Type B pancreatic cell (in vitro differentiated cells): ENCODE data around the gene FAM200A. TPM values are rescaled to one million over a fixed set of nuclear protein-coding genes. Genes with fewer than 3 reads are reported as not detected.

ENCODE experiments used
- DNase-seq: peaks from one replicate; pipeline ENCODE4 v3.0.0; 2021; ENCODE audit warnings: mixed read lengths; ENCODE audit not compliant: unreplicated experiment; ENCODE audit errors: extremely low spot score
- H3K27ac Mint-ChIP-seq: 2 replicates; pipeline ENCODE4 v1.8.0; 2021; ENCODE audit warnings: mild to moderate bottlenecking, mixed read lengths
- H3K27me3 Mint-ChIP-seq: 2 replicates; pipeline ENCODE4 v1.8.0; 2021; ENCODE audit warnings: mixed read lengths
- H3K36me3 Mint-ChIP-seq: 2 replicates; pipeline ENCODE4 v1.8.0; 2021; ENCODE audit warnings: mixed read lengths
- H3K4me1 Mint-ChIP-seq: one replicate; pipeline ENCODE4 v1.8.0; 2021; ENCODE audit warnings: mixed read lengths; ENCODE audit not compliant: unreplicated experiment
- H3K4me3 Mint-ChIP-seq: 2 replicates; pipeline ENCODE4 v1.8.0; 2021; ENCODE audit warnings: mild to moderate bottlenecking, mixed read lengths
- H3K9me3 Mint-ChIP-seq: 2 replicates; pipeline ENCODE4 v1.8.0; 2021; ENCODE audit warnings: mixed read lengths
- CTCF ChIP-seq: fragments of 200-600 bp; sonication (generic); conservative IDR thresholded peaks from 2 replicates; pipeline ENCODE4 v1.5.0; 2021; ENCODE audit warnings: antibody characterized with exemption, mild to moderate bottlenecking
- total RNA-seq: library from RNA; stranded (reverse); gene quantifications from 2 replicates; pipeline ENCODE4 v1.2.1, GENCODE V29; 2021; ENCODE audit warnings: low replicate concordance

The FAM200A gene
- total RNA-seq, 1 donor from 2014 or later = 10.8 TPM

GRCh38 chr7:99560834-99561736 is 9.2 kb upstream of the FAM200A start:
- H3K9me3 Mint-ChIP-seq = no peaks in the 10 kb centered on the region
- H3K27me3 Mint-ChIP-seq = no peaks in the 10 kb centered on the region
- H3K4me1 Mint-ChIP-seq = peaks cover 20% of the 10 kb centered on the region
- H3K4me3 Mint-ChIP-seq = peak overlapping the region; percentile 96
- peaks cover 37% of the 10 kb centered on the region for H3K36me3 Mint-ChIP-seq
- H3K27ac Mint-ChIP-seq = peak overlapping the region; percentile 94
- no peak for DNase-seq
- TF ChIP-seq CTCF = no peak

GRCh38 chr7:99559175-99559915 is 7.4 kb upstream of the FAM200A start:
- no peak for TF ChIP-seq CTCF
- DNase-seq = no peak

DNA sequence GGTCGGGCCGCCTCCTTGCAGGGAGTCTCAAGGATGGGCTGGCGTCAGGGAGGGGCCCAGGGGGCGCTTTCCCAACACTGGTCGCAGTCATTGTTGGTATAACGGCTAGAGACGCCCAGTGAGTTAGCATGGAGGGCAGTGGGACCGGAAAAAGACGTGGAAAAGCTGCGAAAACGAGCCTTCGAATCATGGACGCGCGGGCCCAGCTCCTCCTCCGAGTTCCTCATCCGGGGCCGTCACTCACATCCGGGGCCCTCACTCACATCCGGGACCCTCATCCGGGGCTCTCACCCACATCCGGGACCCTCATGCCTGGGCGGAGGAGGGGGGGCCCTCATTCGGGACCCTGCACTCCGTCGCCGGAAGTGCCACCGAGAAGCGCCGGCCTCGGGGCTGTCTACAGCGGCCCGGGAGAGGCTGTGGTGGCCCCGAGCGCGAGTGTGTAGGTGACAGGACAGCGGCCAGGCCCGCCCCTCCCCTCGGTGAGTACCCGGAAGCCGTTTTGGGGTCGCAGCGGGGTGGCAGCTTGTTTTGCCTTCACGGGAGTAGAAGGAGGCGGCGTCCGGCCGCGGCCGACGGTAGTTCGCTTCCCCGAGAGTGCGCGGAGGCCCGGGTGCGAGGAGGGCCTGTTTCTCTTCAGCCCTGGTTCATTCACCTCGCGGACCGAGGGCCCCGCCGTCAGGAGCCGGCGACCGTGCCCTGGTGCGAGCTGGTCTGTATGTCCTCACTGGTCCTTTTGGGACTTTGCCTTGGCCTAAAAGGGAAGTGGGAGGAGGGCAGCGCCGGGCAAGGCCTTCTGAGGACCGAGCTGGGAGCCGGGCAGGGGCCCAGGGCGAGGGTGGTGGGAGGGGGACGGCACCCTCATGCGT is 6.6 kb upstream of the FAM200A start, which contains the start of gene ZNF655:
Gene ZNF655, plus strand, starts transcription at position 337 of the 869 bp plus-strand sequence. CDS start 1,918 bp downstream, outside the sequence.
- Mint-ChIP-seq H3K27me3 (no peaks in the 10 kb centered on the region), H3K36me3 (peaks cover 28% of the 10 kb centered on the region), H3K4me3 (peak within 1 kb of the TSS; percentile 96), H3K4me1 (peaks cover 20% of the 10 kb centered on the region), H3K27ac (peak within 1 kb of the TSS; percentile 96), H3K9me3 (no peaks in the 10 kb centered on the region)
- peak; percentile 95 for DNase-seq
- no peak for TF ChIP-seq CTCF

More at GRCh38 chr7:99559175-99559915, 7.4 kb upstream of the FAM200A start:
- Mint-ChIP-seq H3K27ac (peak overlapping the region; percentile 96), H3K9me3 (no peaks in the 10 kb centered on the region), H3K4me1 (peaks cover 20% of the 10 kb centered on the region), H3K27me3 (no peaks in the 10 kb centered on the region), H3K4me3 (peak overlapping the region; percentile 96), H3K36me3 (peaks cover 36% of the 10 kb centered on the region)

GRCh38 chr7:99557940-99558305 is 6.0 kb upstream of the FAM200A start:
- Mint-ChIP-seq H3K36me3 (peaks cover 26% of the 10 kb centered on the region), H3K27me3 (no peaks in the 10 kb centered on the region), H3K27ac (peak overlapping the region; percentile 96), H3K4me1 (peaks cover 20% of the 10 kb centered on the region), H3K4me3 (peak overlapping the region; percentile 96), H3K9me3 (no peaks in the 10 kb centered on the region)
- DNase-seq = peak; percentile 74
- TF ChIP-seq CTCF = no peak

- H3K36me3 Mint-ChIP-seq = peaks cover 21% of the 10 kb centered on the region
- H3K27me3 Mint-ChIP-seq = no peaks in the 10 kb centered on the region
- DNase-seq = no peak
- peak overlapping the region; percentile 96 for H3K27ac Mint-ChIP-seq
- no peak for TF ChIP-seq CTCF
- peak overlapping the region; percentile 96 for H3K4me3 Mint-ChIP-seq
- H3K4me1 Mint-ChIP-seq = peaks cover 22% of the 10 kb centered on the region
- no peaks in the 10 kb centered on the region for H3K9me3 Mint-ChIP-seq
Measured at GRCh38 chr7:99557196-99557607, 5.3 kb upstream of the FAM200A start.
